Uterus (tissue), 4 donors: ENCODE data around the gene HDGFL1. TPM values are rescaled to one million over a fixed set of nuclear protein-coding genes. Genes with fewer than 3 reads are reported as not detected.

ENCODE experiments used
- DNase-seq, 2 donors: peaks; one replicate each; pipeline ENCODE4 v3.0.0-alpha.2; 2019 to 2020
- H3K27ac ChIP-seq, 2 donors: fragments of 200-600 bp; sonication (generic); 1 replicate in 1 of 2; 2 replicates in 1 of 2; pipeline ENCODE4 v1.5.1; 2016 to 2018
- H3K27me3 ChIP-seq, 2 donors: fragments of 200-600 bp; sonication (generic); one replicate each; pipeline ENCODE4 v1.5.1; 2018 to 2019; ENCODE audit warnings: control low read depth in 1 of 2
- H3K36me3 ChIP-seq, 2 donors: fragments of 200-600 bp; sonication (generic); one replicate each; pipeline ENCODE4 v1.5.1; 2019; ENCODE audit warnings: control low read depth in 1 of 2
- H3K4me1 ChIP-seq, 2 donors: fragments of 200-600 bp; sonication (generic); one replicate each; pipeline ENCODE4 v1.5.1; 2018 to 2019; ENCODE audit warnings: control low read depth in 1 of 2
- H3K4me3 ChIP-seq, 2 donors: fragments of 200-600 bp; sonication (generic); 1 replicate in 1 of 2; 2 replicates in 1 of 2; pipeline ENCODE4 v1.5.1; 2018 to 2019; ENCODE audit warnings: mild to moderate bottlenecking in 1 of 2
- H3K9me3 ChIP-seq, 2 donors: fragments of 200-600 bp; sonication (generic); one replicate each; pipeline ENCODE4 v1.5.1; 2019; ENCODE audit warnings: control low read depth in 1 of 2
- CTCF ChIP-seq, 4 experiments: fragments of 200-600 bp in 2 of 4; fragments of 450-650 bp in 2 of 4; sonication (generic) in 2 of 4; IDR thresholded peaks; one replicate each; pipeline ENCODE4 v1.5.1; 2016 to 2019; ENCODE audit warnings: antibody characterized with exemption in 4 of 4, mild to moderate bottlenecking in 2 of 4, moderate library complexity in 1 of 4
- POLR2A ChIP-seq, 2 donors: fragments of 450-650 bp; IDR thresholded peaks; one replicate each; pipeline ENCODE4 v1.6.1; 2016; ENCODE audit warnings: antibody characterized with exemption in 2 of 2, mild to moderate bottlenecking in 1 of 2, moderate library complexity in 1 of 2
- intact Hi-C: fragments of 100-400 bp; cut with DNase I; formaldehyde crosslinking; loops from one replicate; pipeline ENCODE4 v1.15.1; 2023; ENCODE audit warnings: low total_unique reads
- total RNA-seq, 4 donors: library from RNA; depleted of rRNA in 3 of 4; stranded (reverse); fragments of >200 nt in 3 of 4; gene quantifications; one replicate each; pipeline versions ENCODE4 v1.1.0 to v1.2.4, GENCODE V29; 2014 to 2023
- donor health status: DM: yes; HTN: yes; CAD: no.

Gene HDGFL1
- not detected for total RNA-seq

- intact Hi-C loops, result no loop called here
Measured at GRCh38 chr6:22569281-22570184, at the start of gene HDGFL1. Gene HDGFL1 (plus strand): TSS chr6:22569566. CDS start chr6:22569576, 10 bp downstream.

GRCh38 chr6:22521035-22521434, 48.3 kb upstream of the HDGFL1 start:
- Histone ChIP-seq H3K4me3 (no peak overlapping the region), H3K4me1 (no peaks in the 10 kb centered on the region), H3K9me3 (no peaks in the 10 kb centered on the region), H3K27ac (no peak overlapping the region), H3K27me3 (no peaks in the 10 kb centered on the region), H3K36me3 (no peaks in the 10 kb centered on the region)
- no peak for DNase-seq
- intact Hi-C loops, result no loop called here
- TF ChIP-seq POLR2A (IDR thresholded peaks at IDR 0.05) (no peak), CTCF (IDR thresholded peaks at IDR 0.05) (no peak)

More at GRCh38 chr6:22569281-22570184, at the start of gene HDGFL1:
- H3K4me1 ChIP-seq, result no peaks in the 10 kb centered on the region
- TF ChIP-seq CTCF (IDR thresholded peaks at IDR 0.05) (no peak), POLR2A (IDR thresholded peaks at IDR 0.05) (no peak)
- H3K27me3 ChIP-seq, result no peaks in the 10 kb centered on the region
- H3K4me3 ChIP-seq, result no peak within 1 kb of the TSS
- no peaks in the 10 kb centered on the region for H3K36me3 ChIP-seq
- H3K9me3 ChIP-seq, result no peaks in the 10 kb centered on the region
- H3K27ac ChIP-seq, result no peak within 1 kb of the TSS
- DNase-seq, result no peak

GRCh38 chr6:22526736-22527135, 42.6 kb upstream of the HDGFL1 start:
- intact Hi-C loops, result no loop called here
- H3K36me3 ChIP-seq, result no peaks in the 10 kb centered on the region
- H3K27ac ChIP-seq, result no peak overlapping the region
- no peak for DNase-seq
- H3K27me3 ChIP-seq, result no peaks in the 10 kb centered on the region
- H3K9me3 ChIP-seq, result no peaks in the 10 kb centered on the region
- no peak overlapping the region for H3K4me3 ChIP-seq
- H3K4me1 ChIP-seq, result no peaks in the 10 kb centered on the region
- TF ChIP-seq POLR2A (IDR thresholded peaks at IDR 0.05), result no peak
- no peak for TF ChIP-seq CTCF (IDR thresholded peaks at IDR 0.05)

- TF ChIP-seq POLR2A (IDR thresholded peaks at IDR 0.05) (no peak), CTCF (IDR thresholded peaks at IDR 0.05) (no peak)
- Histone ChIP-seq H3K4me1 (no peaks in the 10 kb centered on the region), H3K9me3 (no peaks in the 10 kb centered on the region), H3K4me3 (no peak overlapping the region), H3K27me3 (no peaks in the 10 kb centered on the region), H3K27ac (no peak overlapping the region), H3K36me3 (no peaks in the 10 kb centered on the region)
- no peak for DNase-seq
- intact Hi-C loops, result no loop called here
Measured at GRCh38 chr6:22529866-22530265, 39.5 kb upstream of the HDGFL1 start.

GRCh38 chr6:22530506-22530905, 38.9 kb upstream of the HDGFL1 start:
- intact Hi-C loops, result no loop called here
- no peak overlapping the region for H3K4me3 ChIP-seq
- DNase-seq, result no peak
- no peaks in the 10 kb centered on the region for H3K27me3 ChIP-seq
- TF ChIP-seq CTCF (IDR thresholded peaks at IDR 0.05) (no peak), POLR2A (IDR thresholded peaks at IDR 0.05) (no peak)
- no peaks in the 10 kb centered on the region for H3K36me3 ChIP-seq
- no peak overlapping the region for H3K27ac ChIP-seq
- H3K4me1 ChIP-seq, result no peaks in the 10 kb centered on the region
- H3K9me3 ChIP-seq, result no peaks in the 10 kb centered on the region
